ENCODE measurements around the gene ABCA6.

The ABCA6 gene

GRCh38 chr17:69098625-69099024 lies 43.1 kb downstream of the ABCA6 start:
- H3K4me3 ChIP-seq (ENCODE audit: low read depth, low read length): no peak overlapping the region
- ChIA-PET CTCF (no interaction called here), POLR2A (no interaction called here)
- DNase-seq (ENCODE audit: low read depth, low spot score): no peak
- TF ChIP-seq, protein P1, sequence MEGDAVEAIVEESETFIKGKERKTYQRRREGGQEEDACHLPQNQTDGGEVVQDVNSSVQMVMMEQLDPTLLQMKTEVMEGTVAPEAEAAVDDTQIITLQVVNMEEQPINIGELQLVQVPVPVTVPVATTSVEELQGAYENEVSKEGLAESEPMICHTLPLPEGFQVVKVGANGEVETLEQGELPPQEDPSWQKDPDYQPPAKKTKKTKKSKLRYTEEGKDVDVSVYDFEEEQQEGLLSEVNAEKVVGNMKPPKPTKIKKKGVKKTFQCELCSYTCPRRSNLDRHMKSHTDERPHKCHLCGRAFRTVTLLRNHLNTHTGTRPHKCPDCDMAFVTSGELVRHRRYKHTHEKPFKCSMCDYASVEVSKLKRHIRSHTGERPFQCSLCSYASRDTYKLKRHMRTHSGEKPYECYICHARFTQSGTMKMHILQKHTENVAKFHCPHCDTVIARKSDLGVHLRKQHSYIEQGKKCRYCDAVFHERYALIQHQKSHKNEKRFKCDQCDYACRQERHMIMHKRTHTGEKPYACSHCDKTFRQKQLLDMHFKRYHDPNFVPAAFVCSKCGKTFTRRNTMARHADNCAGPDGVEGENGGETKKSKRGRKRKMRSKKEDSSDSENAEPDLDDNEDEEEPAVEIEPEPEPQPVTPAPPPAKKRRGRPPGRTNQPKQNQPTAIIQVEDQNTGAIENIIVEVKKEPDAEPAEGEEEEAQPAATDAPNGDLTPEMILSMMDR (IDR thresholded peaks at IDR 0.05; ENCODE audit: insufficient read depth, low read length, missing control alignments): no peak

DNA sequence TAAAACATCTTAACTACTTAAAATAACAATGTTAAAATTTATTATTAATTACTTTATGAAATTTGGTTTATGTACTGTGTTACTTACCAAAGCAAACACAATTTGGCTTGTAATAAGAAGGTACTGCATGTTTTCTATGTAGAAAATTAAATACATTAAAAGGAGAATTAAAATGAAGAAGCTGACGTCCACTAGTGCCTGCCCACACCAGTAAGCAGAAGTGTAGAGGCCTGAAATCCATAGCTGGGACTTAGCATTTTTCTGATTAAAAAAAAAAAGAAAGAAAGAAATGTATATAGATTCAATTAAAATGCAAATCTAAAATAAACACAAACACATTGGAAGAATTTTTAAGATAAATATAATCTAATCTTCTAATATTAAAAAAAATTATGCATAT lies 45.2 kb downstream of the ABCA6 start:
- no peak for DNase-seq (ENCODE audit: low read depth, low spot score)
- TF ChIP-seq, protein P1 (IDR thresholded peaks at IDR 0.05; ENCODE audit: insufficient read depth, low read length, missing control alignments): no peak
- ChIA-PET CTCF (no interaction called here), POLR2A (no interaction called here)
- H3K4me3 ChIP-seq (ENCODE audit: low read depth, low read length): no peak overlapping the region

DNA sequence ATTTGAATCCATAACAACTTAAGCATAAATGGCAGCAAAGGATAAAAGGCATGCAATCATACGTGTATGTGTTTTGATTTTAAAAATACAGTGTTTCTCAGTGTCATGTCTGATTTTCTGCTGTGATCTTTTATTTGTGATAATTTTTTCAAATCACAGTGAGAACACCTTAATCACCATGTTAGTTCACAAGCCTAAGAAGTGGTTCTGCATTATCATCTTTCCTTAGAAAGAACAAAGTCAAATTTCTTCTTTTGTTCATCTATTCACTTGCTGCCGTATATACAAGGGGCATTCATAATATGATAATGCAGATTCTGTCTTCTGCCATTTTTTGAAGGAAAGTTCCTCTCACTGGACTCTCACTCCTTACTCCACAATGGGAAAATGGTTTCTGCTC lies 47.7 kb downstream of the ABCA6 start:
- ChIA-PET POLR2A (no interaction called here), CTCF (no interaction called here)
- DNase-seq (ENCODE audit: low read depth, low spot score): no peak
- H3K4me3 ChIP-seq (ENCODE audit: low read depth, low read length): no peak overlapping the region
- TF ChIP-seq, protein P1 (IDR thresholded peaks at IDR 0.05; ENCODE audit: insufficient read depth, low read length, missing control alignments): no peak

GRCh38 chr17:69093279-69093789 lies 48.4 kb downstream of the ABCA6 start:
- no peak for DNase-seq (ENCODE audit: low read depth, low spot score)
- H3K4me3 ChIP-seq (ENCODE audit: low read depth, low read length): no peak overlapping the region
- TF ChIP-seq, protein P1 (IDR thresholded peaks at IDR 0.05; ENCODE audit: insufficient read depth, low read length, missing control alignments): no peak
- POLR2A ChIA-PET: no interaction called here
- CTCF ChIA-PET: no interaction called here

DNA sequence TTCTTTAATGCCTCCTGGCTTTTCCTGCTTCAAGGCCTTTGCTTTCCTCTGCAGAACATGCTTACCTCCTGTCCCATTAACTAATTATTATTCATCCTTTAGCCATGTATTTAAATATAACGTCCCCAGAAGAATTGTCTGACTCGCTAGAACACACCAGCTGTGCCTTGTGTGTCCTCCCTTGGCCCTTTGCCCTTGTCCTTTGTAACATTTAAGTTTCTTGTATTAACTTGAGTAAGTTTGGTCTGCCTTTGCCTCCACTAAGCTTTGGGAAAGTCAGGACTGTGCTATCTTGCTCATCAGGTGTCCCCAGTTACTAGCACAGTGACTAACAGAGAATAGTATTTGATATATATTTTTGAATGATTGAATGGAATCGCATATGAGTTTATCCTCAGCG lies 51.3 kb downstream of the ABCA6 start:
- POLR2A ChIA-PET: no interaction called here
- CTCF ChIA-PET: no interaction called here

GRCh38 chr17:69088643-69089200 lies 53.0 kb downstream of the ABCA6 start:
- TF ChIP-seq, protein P1 (IDR thresholded peaks at IDR 0.05; ENCODE audit: insufficient read depth, low read length, missing control alignments): no peak
- POLR2A ChIA-PET: no interaction called here
- no peak overlapping the region for H3K4me3 ChIP-seq (ENCODE audit: low read depth, low read length)

More for the DNA sequence above, 51.3 kb downstream of the ABCA6 start:
- TF ChIP-seq, protein P1 (IDR thresholded peaks at IDR 0.05; ENCODE audit: insufficient read depth, low read length, missing control alignments): no peak
- no peak for DNase-seq (ENCODE audit: low read depth, low spot score)
- H3K4me3 ChIP-seq (ENCODE audit: low read depth, low read length): no peak overlapping the region

More at GRCh38 chr17:69088643-69089200, 53.0 kb downstream of the ABCA6 start:
- CTCF ChIA-PET: no interaction called here
- no peak for DNase-seq (ENCODE audit: low read depth, low spot score)
